ENCODE measurements around the gene ADGRG3. TPM values are rescaled to one million over a fixed set of nuclear protein-coding genes. Genes with fewer than 3 reads are reported as not detected.

The ADGRG3 gene
- total and polyA plus RNA-seq, 2 experiments from 2014 or later: not detected

GRCh38 chr16:57679767-57680482 lies 11.8 kb downstream of the ADGRG3 start:
- Histone ChIP-seq H3F3A (replicated peaks; ENCODE audit: low read depth) (no peaks in the 10 kb centered on the region), H3K4me2 (no peak overlapping the region), H3K4me3 (no peak overlapping the region), H3K79me2 (replicated peaks; ENCODE audit: insufficient read depth) (no peaks in the 10 kb centered on the region), H3K9me2 (ENCODE audit: insufficient read depth) (no peaks in the 10 kb centered on the region), H2AFZ (no peak overlapping the region), H3K27ac (ENCODE audit: low read depth) (no peak overlapping the region), H3K4me1 (ENCODE audit: insufficient read depth) (peaks cover 13% of the 10 kb centered on the region), H4K20me1 (replicated peaks; ENCODE audit: insufficient read depth) (no peaks in the 10 kb centered on the region), H3K27me3 (ENCODE audit: insufficient read depth) (no peaks in the 10 kb centered on the region), H3K36me3 (ENCODE audit: insufficient read depth) (no peaks in the 10 kb centered on the region)
- peaks cover 35% of the 10 kb centered on the region for H3K4me1 Mint-ChIP-seq
- H3K27ac Mint-ChIP-seq: no peak overlapping the region
- H3K9me3 Mint-ChIP-seq: no peaks in the 10 kb centered on the region; the same call in 2 of the 3 replicates
- no peak for TF ChIP-seq JUNB (IDR thresholded peaks at IDR 0.05; ENCODE audit: unreplicated experiment)
- no peak for TF ChIP-seq CTCF (conservative IDR thresholded peaks at IDR 0.05; ENCODE audit: low read depth in 2 of 2)
- TF ChIP-seq ZNF462 (CRISPR knock-in tag; IDR thresholded peaks at IDR 0.05): no peak
- no peak for TF ChIP-seq NANOG (IDR thresholded peaks at IDR 0.05; ENCODE audit: borderline replicate concordance)
- no peak for TF ChIP-seq ZNF331 (CRISPR knock-in tag; IDR thresholded peaks at IDR 0.05; ENCODE audit: low read depth)
- TF ChIP-seq CREB1 (CRISPR knock-in tag; IDR thresholded peaks at IDR 0.05; ENCODE audit: low read depth): no peak
- no peak for TF ChIP-seq STAT1 (IDR thresholded peaks at IDR 0.05; ENCODE audit: unreplicated experiment)
- no peak for TF ChIP-seq POLR2AphosphoS5 (IDR thresholded peaks at IDR 0.05; ENCODE audit: low read depth)
- no peak for TF ChIP-seq EZH2phosphoT487 (IDR thresholded peaks at IDR 0.05; ENCODE audit: unreplicated experiment)
- TF ChIP-seq EZH2 (IDR thresholded peaks at IDR 0.05; ENCODE audit: low read depth, unreplicated experiment): no peak
- TF ChIP-seq ZNF114 (CRISPR knock-in tag; IDR thresholded peaks at IDR 0.05): no peak
- TF ChIP-seq REST (IDR thresholded peaks at IDR 0.05; ENCODE audit: unreplicated experiment): no peak
- no peak for TF ChIP-seq ETS1 (IDR thresholded peaks at IDR 0.05)
- H3K27me3 Mint-ChIP-seq (ENCODE audit: insufficient read depth, low read depth, poor library complexity): peaks cover 5% of the 10 kb centered on the region
- no peaks in the 10 kb centered on the region for H3K36me3 Mint-ChIP-seq (ENCODE audit: low read depth)
- H3K4me3 Mint-ChIP-seq: no peak overlapping the region
- peak; percentile 31 for DNase-seq (ENCODE audit: low spot score)
- peak; percentile 29 for ATAC-seq

All from GM23338 (cell line).